GM03348 (cell line): ENCODE results near the gene PRR19.

Experiments
- DNase-seq: peaks from one replicate; pipeline ENCODE4 v3.0.0; 2012; ENCODE audit warnings: low spot score

PRR19 gene

DNA sequence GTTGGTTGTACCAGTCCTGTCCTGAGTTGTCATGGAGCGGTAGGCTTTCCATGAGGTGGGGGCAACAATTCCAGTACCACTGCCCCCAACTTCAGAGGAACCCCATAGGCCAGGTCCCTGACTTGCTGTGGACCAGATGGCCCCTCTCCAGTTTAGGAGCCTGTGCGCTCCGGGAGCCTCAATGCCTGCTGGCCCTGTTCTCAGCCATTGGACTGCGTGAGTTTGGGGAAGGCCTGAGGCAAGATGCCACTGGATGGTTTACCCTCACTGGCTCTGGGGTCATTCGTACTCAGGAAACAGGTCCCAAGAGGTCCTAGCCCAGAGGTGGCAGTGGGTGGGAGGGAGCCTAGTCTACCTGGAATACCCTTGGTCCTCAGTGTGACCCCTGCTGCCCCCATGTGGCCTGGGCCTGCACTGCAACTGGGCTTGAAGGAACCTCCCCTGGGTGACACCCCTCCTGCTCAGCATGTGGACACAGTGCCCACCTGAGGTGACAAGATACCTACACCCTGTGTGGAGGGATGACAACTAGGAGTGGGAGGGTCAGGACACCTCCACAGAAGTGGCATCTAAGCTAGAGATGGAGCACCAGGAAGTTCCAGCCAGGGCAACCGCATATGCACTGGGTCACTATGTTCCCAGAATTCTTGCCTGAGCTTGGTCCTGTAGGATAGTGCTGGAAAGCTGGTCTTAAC is 6.0 kb upstream of the PRR19 start:
- DNase-seq: peak; percentile 82

DNA sequence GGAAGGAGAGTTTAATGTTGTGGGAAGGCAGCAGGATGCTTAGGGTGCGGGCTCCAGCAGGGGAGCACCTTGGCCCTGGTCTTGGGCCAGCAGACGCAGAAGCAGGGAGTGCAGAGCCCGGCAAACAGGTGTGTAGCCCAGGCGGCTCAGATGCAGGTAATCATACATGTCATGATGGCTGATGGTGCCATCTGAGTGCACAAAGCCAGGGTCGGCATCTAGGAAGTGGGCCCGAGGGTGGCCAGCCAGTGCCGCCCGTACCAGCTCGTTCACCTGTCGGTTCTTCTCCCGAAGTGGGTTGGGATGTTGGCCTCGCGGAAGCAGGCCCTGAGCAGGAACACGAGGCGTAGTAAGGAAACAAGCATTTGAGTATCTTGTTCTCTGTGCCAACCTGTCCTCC is 4.9 kb upstream of the PRR19 start:
- DNase-seq: no peak

DNA sequence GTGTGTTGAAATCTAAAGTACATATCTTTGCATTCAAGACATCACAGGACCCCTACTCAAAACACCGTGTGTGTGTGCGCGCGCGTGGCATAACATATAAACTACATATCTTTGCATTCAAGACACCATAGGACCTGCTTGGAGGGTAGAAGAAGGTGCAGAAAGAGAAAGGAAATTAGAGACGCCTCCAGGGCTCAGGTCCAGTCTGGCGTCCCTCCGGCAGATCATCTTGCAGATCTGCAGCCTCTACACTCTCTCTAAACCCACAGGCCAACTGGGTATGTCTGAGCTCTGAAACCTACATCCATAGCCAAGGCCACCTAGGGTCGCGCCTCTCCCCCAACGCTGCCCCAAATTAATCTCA is 1.2 kb downstream of the PRR19 start:
- no peak for DNase-seq

DNA sequence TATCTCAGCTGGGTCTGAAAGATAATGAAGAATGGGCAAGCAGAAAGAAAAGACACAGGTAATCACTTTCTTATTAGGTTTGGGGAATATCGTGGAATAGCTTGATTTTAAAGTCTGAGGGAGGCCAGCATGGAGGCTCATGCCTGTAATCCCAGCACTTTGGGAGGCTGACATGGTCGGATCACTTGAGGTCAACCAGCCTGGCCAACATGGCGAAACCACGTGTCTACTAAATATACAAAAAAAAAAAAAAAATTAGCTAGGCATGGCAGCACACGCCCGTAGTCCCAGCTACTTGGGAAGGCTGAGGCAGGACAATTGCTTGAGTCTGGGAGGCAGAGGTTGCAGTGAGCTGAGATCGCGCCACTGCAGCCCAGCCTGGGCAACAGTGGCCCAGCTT is 1.9 kb downstream of the PRR19 start:
- no peak for DNase-seq

DNA sequence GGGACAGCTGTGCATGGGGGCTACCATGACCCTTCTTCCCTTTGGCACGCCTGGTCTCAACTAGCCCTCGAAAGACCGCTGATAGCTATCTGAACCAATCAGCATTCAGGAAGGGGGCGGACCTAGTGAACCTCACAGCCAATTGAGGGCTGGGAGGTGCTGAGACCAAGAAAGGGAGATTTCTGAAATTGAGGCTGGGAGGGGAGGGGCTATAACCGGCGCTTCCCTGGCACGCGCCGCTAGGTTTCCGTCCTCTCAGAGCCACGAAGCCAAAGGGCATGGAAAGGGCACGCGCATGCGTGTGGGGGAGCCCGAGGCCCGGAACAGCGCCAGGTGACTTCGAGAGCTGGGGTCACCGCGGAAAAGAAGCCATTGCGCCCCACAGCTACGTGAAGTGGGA is 4.7 kb downstream of the PRR19 start:
- no peak for DNase-seq

DNA sequence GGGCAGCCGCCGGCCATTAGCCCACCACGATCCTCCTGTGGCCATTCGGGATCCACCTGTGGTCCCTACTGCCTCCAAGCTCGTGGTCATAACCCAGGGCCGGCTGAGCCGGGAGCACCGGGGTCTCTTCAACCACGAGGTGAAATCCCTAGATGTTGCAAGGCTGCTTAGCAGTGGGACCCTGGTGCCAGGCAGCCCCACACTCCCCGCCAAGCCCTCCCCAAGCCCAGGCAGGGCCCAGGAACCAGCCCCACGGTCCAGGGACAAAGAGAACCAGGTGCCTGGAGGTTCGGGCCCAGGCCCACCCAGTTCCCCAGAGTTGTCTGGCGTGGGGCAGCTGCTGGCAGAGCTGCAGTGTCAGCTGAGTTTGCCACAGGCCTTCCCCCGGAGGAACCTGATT is 7.8 kb downstream of the PRR19 start:
- DNase-seq: no peak

DNA sequence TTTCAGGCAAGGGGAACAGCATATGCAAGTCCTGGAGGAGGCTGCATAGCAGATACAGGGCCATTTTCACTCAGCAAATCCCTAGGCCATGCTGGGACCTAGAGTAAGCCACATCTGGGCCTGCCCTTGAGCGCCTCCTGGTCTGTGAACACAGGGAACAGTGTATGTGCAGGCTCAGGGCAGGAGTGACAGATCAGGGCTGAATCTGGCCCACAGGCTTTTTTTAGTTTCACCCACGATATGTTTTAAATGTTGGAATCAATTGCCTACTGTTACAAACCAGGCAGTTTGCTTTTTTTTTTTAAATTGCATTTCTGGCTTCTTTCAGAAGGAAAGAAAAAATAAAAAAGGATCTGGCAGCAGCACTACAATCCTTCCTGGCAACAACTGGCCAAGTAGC is 9.7 kb downstream of the PRR19 start:
- DNase-seq: no peak

DNA sequence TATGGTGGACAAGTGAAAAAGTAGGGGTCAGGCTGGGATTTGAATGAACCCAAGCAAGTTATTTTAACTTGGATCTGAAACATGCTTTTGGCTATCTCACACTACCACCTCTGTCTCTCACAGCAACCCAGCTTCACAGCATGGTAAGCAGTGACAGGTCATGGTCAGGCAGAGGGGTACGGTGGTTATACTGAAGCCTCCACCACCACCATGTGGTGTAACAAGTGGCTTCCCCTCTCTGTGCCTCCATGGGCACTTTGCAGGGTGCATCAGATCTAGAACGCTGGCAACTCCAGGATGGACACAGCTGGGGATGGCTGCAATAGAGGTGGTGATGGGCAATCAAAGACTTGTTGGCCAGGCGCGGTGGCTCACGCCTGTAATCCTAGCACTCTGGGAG is 10.4 kb downstream of the PRR19 start:
- no peak for DNase-seq

DNA sequence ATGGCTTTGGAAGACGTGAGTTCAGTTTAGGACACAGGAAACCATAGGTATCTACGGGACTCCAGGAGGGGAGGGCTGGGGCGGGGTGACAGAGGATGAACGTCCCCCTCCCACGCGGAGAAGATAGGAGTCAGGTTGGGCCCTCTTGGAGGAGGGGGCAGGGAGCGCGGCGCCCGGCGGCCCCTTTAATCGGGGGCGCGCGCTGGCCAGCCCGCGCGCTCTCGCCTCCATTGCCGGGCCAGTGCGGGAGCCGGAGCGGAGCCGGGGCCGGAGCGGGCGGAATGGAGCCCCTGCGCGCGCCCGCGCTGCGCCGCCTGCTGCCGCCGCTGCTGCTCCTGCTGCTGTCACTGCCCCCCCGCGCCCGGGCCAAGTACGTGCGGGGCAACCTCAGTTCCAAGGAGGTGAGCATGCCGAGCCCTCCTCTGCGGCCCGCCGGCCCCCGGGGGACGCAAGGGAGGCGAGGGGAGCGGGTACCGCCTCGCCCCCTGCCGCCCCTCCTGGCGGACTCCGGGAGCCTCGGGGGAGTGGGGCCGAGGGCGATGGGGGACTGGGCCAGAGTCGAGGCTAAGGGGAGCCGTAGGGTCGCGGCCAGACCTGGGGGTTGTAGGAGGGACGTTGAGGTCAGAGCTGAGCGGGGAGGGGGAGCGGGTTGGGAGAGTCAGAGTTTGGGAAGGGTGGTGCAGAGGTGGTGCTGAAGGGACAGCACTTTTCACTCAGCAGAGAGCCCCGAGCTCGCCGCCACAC is 11.3 kb downstream of the PRR19 start, which contains the start of gene TMEM145:
TSS of gene TMEM145 (plus strand) at position 214 of the 744 bp plus-strand sequence. CDS start at position 282, 68 bp downstream.
- peak; percentile 85 for DNase-seq

DNA sequence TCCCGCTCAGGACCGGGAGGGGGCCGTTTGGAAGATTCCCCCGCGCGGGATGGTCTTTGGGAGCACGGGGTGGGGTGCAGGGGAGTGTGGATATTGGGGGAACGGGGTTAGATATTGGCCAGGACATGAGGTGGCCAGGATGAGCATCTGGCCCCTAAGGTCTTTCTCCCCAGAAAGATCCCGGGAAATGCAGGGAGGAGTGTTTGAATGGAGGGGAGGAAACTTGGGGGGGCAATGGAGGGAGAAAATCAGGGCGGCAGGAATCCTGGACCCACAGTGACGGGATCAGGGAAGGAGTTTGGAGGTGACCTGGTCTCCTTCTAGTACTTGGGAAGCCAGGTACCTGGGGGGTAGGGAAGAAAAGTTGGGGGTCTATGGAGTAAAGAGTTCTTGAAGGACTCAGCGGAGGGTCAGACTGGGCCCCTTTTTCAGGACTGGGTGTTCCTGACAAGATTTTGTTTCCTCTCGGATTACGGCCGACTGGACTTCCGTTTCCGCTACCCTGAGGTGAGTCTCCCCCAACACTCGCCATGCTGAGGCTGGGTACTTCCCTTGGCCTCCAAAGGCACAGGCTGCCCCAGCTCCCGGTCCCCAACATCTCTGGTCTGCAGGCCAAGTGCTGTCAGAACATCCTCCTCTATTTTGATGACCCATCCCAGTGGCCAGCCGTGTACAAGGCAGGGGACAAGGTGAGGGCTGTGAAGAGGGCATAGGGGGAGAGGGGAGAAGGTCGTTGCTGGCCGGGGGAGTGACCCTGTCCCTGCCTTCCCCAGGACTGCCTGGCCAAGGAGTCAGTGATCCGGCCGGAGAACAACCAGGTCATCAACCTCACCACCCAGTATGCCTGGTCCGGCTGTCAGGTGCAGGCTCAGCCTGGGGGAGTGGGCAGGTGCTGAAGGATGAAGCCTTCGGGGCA is 12.2 kb downstream of the PRR19 start:
- DNase-seq: no peak

DNA sequence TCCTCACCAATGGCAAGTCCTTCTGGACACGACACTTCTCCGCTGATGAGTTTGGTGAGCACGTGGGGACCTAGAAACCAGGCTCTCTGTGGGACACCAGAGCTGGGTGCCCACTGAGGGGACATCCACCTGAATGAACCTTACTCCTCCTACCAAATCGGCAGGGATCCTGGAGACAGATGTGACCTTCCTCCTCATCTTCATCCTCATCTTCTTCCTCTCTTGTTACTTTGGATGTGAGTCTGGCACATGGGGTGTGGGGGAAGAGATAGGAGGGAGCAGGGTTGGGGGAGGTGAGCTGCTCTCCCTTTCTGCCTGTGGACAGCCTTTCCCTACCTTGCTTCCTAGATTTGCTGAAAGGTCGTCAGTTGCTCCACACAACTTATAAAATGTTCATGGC is 13.1 kb downstream of the PRR19 start:
- no peak for DNase-seq

DNA sequence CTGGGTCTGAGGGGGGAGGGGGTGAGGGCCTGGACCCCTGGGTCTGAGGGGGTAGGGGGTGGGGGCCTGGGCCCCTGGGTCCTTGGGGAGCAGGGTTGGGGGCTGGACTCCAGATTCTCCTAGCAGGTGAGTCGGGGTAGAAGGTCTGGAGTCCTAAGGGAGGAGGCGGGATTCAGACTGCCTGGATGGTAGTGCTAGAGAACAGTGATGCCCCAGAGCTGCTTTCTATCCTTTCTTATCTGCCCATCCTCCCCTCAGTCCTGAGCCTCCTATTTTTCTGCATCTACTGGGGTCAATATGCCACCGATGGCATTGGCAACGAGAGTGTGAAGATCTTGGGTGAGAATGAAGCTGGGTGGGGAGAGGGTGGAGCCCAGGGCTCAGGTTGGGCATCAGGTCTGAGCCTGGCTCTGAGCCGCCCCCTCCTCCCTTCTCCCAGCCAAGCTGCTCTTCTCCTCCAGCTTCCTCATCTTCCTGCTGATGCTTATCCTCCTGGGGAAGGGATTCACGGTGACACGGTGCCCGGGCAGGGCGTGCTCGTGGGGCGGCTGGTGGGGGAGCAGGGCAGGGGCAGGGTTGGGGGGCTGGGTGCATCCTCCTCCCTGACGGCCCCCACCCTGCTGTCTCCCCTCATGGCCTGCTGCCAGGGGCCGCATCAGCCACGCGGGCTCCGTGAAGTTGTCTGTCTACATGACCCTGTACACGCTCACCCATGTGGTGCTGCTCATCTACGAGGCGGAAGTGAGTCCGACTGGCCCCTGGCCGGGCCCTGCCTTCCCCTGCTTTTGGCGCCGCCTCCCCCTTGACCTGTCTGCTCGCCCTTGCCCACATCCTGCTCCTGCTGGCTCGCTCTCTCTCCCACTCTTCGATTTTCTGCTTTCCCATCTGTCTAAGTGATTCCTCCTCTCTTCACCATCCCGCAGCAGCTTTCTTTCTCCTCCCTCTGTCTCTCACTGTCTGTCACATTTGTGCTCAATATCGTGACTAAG is 14.6 kb downstream of the PRR19 start:
- peak; percentile 71 for DNase-seq

DNA sequence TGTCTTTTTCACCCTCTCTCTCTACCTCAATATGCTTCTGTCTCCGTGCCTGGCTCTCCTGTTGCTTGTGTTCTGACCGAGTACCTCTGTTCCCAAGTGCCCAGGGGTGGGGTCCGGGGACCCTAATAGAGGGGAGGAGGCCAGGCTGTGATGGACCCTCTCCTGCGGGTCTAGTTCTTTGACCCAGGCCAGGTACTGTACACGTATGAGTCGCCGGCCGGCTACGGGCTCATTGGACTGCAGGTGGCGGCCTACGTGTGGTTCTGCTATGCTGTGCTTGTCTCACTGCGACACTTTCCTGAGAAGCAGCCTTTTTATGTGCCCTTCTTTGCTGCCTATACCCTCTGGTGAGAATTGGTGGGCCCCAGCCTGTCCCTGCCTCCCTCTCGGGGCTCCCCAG is 15.6 kb downstream of the PRR19 start:
- no peak for DNase-seq

DNA sequence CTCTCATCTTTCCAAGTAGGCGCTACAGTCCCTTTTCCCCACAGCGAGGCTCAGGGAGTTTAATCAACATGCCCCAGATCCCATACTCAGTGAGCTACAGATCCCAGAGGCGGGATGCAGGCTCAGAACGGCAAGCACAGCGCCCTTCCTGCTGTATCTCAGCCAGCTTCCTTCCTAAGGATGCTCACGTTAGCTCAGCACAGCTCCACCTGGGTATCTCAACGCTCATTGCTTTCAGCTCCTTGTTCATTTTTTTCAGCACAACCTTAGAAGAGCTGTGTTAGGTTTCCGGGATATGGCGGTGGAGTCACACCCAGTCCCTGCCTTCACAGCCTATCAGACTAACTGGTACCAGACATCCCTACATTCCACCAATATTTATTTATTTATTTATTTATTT is 20.4 kb downstream of the PRR19 start:
- DNase-seq: no peak

DNA sequence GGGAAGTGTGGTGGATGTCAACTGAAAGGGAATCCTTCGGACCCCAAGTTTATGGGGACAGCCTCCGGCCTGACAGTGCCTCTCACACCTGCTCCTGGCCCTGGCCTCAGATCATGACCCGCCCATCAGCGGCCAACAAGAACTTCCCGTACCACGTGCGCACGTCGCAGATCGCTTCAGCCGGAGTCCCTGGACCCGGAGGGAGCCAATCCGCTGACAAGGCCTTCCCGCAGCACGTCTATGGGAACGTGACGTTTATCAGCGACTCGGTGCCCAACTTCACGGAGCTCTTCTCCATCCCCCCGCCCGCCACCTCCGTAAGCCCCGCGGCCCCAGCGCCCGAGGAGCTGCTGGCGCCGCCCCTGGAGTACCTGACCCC is 21.5 kb downstream of the PRR19 start:
- no peak for DNase-seq

DNA sequence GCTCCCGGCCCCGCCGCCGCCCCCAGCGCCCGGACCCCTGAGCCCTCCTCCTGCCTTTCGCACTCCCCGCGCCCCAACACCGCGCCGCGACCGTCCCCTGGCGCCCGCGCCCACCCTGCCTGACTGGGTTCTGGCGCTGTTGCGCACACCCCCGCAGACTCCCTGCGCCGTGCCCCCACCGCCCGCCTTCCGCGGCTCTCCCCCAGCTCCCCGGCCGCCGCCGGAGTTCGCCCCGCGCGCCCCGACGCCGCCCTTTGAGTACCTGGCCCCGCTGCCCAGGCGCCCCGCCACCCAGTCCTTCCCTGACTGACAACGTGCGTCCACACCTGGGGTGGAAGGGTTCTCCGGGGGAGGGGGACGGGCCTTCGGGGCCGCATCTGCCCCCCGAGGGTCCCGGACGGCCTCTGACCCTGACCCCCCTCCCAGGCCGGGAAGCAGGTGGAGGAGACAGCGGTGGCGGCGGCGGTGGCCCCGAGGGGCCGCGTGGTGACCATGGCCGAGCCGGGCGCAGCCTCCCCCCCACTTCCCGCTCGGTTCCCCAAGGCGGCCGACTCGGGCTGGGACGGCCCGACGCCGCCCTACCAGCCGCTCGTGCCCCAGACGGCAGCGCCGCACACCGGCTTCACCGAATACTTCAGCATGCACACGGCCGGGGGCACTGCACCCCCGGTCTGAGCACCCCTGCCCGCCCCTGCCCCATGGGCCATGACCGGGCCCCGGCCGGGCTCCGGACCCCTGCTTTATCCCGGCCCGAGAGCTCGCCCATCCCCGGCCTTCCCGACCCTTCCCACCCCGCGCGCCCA is 22.1 kb downstream of the PRR19 start:
- DNase-seq: peak; percentile 37

DNA sequence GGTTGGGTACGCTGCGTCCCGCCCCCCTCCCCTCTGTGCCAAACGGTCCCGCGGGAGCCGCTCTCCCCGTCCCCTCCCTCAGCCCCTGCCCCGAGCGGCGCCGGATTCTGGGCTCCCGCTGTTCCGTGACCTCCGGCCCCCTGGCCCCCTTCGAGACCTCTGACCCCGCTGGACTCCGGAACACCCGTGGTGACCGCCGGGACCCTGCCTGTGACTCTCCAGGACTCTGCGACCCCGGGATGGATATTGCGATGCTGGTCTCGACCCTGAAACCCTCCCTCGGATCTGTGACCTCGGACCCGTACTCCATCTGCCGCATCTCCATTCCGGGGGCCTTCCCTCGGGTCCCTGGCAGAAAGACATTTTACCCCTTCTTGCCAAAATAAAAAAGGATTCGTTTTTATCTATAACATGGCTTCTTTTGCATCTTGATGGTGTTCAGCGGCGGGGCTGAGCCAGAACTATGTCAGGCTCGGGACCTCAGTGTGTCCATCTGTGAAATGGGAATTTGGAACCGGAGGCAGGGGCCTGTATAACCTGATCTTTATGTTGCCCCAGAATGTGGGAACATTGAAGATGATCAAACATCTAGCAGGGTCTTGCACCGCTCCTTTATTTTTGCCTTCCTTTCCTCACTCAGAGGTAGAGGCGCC is 22.8 kb downstream of the PRR19 start:
- DNase-seq: no peak

DNA sequence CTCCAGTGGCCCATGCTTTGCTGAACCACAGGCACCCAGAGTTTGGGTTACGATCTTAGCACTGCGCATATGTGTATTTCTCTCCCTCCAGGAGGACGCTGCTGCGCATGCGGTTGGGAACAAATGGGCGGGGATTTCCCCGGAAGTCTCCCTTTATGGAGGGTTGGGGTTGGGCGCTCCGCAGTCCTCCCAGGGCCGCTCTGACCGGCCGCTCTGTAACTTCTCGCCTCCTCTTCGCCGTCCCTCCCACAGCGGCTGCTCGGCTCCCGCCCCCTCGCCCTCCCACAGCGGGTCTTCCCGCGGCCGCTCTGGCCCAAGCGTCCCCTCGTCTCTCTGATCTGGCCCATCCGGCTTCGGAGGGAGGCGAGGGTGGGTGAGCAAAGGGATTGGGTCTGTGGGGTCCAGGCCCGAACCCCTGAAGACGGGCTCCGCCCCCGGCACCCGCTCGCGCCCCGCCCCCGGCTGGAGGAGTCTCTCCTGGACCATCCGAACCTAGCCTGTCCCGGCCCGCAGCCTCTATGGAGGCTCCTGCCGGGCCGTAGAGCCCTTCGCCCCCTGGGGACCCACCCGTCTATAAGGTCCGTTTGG is 23.5 kb downstream of the PRR19 start, which contains the start of gene MEGF8:
TSS of gene MEGF8 (plus strand) at position 328 of the 588 bp plus-strand sequence. CDS start 609 bp downstream, outside the sequence.
- peak; percentile 99 for DNase-seq
